Hippocampal formation (tissue), 2 donors: ENCODE results near the gene TBC1D3I.
"Not testable (repeated sequence)": the region's sequence is repeated elsewhere in the genome, so short reads cannot be mapped to it uniquely, and the experiment has no call there.

Experiments used
- DNase-seq, 2 donors: peaks; one replicate each; lab custom pipeline; 2025; lab: John Stamatoyannopoulos, UW

The TBC1D3I gene

DNA sequence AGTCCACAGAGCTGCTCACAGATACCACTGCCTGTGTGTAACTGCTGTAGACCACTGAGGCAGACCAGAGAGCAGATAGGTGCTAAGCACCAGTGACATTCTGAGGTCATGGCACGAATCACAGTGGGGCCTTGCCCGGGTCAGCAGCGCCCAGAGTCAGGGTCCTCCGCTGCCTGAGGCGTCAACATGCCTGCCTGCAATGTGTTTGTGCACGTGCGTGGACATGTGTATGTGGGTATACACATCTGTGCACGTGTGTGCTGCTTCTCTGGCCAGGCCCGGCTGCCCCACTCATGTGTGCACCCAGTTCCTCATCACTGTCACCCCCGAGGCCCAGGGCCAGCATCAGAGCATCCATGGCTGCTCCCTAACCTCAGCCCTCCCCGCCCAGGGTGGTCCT is at the start of gene TBC1D3I:
TSS of gene TBC1D3I (minus strand) at position 101 of the 400 bp plus-strand sequence. CDS start 1,585 bp downstream, outside the sequence.
- DNase-seq, result not testable (repeated sequence)

DNA sequence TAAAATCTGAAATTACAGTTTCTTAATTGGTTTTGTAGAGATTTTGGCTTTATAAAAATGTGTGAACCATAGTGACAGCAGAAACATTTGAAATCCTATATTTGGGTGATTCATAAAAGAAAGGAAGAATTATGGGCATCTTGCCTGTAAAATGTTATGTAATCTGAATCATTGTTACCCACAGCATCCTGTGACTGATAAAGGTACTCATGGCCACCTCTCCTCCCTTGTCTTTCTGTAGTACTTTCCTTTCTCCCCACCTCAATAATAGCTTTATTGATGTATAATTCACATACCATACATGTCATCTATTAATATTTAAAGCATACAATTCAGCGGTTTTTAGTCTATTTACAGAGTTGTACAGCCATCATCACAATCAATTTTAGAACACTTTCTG is 30.8 kb upstream of the TBC1D3I start:
- not testable (repeated sequence) for DNase-seq

DNA sequence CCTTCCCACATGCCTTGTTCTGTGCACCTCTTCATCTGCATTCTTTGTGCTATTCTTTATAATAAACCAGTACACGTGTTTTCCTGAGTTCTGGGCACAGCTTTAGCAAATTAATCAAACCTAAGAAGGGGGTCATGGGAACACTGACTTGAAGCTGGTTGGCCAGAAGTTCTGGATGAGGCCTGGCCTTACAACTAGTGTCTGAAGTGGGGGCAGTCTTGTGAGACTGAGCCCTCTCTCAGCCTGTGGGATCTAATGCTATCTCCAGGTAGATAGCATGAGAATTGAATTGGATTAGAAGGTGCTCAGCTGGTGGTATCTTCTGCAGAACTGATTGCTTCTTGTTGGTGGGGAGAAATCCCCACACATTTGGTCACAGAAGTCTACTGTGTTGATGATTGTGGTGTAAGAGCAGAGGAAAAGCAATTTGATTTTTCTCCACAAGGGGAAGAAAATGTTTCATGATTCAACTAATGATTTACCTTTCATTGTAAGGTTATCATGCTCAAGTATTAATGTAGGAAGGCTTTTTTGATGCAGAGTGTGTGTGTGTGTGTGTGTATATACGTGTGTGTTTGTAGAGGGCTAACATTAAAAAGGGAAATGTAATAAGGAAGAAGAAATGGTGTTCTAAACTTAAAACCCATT is 25.7 kb upstream of the TBC1D3I start:
- not testable (repeated sequence) for DNase-seq

DNA sequence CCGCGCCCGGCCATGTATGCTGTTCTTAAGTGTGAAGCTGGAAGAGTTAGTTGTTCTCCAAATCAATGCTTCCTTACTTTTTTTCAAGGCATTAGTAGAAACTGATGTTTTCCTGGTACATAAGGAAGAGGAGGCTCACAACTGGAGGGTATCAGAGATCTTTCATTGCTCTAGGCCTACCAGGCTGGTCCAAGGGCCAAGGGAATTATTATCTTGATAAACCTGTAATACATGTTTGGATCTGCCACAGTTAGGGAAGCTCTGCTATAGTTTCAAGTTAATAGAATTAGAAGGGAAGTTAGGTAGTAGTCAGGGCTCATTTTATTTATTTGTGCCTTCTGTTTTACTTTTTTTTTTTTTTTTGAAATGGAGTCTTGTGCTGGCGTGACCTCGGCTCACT is 19.8 kb upstream of the TBC1D3I start:
- DNase-seq, result not testable (repeated sequence)

DNA sequence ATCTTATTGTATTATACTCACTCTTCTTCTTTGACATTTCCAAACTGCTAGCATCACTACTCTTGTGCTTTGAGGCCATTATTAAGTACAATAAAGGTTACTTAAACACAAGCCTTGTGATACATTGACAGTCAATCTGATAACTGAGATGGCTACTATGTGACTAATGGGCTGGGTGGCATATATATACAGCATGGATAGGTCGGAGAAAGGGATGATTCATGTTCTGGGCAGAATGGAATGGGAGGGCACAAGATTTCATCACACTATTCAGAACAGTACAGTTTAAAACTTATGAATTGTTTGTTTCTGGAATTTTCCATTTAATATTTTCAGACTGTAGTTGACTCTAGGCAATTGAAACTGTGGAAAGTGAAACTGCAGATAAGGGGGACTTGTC is 18.9 kb upstream of the TBC1D3I start:
- DNase-seq, result not testable (repeated sequence)

DNA sequence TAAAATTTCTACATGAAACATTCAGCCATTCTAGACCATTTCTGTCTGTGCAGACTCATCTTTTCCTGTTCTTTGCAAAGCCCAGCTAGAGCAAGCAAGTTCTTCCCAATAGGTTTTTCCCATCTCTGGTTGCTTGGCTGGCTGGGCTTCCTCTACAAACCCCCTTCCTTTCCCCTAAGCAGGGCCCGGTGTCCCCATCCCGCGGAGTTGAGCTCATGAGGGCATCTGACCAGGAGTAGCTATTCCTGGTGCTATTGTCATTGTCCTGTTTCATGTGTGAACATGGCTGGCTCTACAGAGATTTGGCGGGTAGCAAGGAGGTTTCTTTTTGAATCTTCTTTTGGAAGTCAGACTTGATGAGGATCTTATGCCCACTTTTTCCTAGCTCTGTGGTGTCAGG is 22.3 kb downstream of the TBC1D3I start:
- not testable (repeated sequence) for DNase-seq

DNA sequence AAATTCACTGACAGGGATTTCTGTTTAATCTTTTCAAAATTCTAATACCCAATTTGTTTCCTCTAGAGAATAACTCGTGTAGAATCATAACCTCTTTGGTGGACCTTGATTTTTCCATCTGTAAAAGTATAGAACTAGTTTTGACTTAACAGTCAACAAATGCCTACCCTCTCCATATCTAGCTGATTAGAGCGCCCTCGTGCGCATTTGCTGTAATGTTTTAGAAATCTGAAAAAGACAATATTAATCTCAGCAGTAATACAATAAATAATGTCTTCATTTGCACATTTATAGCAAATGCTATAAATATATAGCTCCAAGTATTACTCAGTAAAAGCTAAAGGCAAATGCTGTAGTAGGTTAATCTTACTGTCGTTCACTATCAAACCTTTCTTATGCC is 34.7 kb downstream of the TBC1D3I start:
- not testable (repeated sequence) for DNase-seq

DNA sequence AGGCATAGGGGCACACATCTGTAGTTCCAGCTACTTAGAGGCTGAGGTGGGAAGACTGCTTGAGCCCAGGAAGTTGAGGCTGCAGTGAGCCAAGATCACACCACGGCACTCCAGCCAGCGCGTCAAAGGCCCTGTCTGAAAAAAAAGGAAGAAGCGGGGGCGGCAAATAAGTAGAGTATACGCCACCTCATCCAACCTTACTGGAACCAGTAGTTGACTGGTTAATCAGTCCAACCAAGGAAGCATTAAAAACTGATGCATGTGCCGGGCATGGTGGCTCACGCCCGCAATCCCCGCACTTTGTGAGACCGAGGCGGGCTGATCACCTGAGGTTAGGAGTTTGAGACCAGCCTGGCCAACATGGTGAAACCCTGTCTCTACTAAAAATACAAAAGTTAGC is 41.4 kb downstream of the TBC1D3I start:
- not testable (repeated sequence) for DNase-seq

DNA sequence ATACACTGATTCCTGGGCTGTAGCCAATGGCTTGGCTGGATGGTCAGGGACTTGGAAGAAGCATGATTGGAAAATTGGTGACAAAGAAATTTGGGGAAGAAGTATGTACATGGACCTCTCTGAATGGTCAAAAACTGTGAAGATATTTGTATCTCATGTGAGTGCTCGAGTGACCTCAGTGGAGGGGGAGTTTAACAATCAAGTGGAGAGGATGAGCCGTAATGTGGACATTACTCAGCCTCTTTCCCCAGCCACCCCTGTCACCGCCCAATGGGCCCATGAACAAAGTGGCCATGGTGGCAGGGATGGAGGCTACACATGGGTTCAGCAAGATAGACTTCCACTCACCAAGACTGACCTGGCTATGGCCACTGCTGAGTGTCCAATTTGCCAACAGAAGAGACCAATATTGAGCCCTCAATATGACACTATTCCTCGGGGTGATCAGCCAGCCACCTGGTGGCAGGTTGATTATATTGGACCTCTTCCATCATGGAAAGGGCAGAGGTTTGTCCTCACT is 42.7 kb downstream of the TBC1D3I start:
- not testable (repeated sequence) for DNase-seq

DNA sequence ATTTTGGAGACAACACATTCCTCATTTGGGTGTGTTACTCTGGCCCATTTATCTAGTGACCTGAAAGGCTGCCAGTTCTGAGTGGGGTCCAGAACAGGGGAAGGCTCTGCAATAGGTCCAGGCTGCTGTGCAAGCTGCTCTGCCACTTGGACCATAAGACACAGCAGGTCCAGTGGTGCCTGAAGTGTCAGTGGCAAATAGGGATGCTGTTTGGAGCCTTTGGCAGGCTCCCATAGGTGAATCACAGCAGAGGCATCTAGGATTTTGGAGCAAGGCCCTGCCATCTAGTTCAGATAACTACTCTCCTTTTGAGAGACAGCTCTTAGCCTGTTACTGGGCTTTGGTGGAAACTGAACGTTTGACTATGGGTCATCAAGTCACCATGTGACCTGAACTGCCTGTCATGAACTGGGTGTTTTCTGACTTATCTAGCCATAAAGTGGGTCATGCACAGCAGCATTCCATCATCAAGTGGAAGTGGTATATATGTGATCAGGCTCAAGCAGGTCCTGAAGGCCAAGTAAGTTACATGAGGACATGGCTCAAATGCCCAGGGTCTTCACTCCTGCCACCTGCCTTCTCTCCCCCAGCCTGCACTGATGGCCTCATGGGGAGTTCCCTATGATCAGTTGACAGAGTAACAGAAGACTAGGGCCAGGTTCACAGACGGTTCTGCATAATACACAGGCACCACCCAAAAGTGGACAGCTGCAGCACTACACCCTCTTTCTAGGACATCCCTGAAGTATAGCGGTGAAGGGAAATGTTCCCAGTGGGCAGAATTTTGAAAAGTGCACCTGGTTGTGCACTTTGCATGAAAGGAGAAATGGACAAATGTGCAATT is 43.4 kb downstream of the TBC1D3I start:
- not testable (repeated sequence) for DNase-seq

DNA sequence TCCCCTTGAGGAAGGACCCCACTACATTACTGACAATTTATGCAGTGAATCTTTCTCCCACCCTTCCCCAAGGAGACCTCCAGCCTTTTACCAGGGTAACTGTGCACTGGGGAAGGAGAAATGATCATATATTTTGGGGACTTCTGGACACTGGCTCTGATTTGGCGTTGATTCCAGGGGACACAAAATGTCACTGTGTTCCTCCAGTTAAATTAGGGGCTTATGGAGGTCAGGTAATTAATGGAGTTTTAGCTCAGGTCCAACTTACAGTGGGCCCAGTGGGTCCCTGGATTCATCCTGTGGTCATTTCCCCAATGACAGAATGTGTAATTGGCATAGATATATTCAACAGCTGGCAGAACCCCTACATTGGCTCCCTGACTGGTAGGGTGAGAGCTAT is 44.8 kb downstream of the TBC1D3I start:
- not testable (repeated sequence) for DNase-seq

DNA sequence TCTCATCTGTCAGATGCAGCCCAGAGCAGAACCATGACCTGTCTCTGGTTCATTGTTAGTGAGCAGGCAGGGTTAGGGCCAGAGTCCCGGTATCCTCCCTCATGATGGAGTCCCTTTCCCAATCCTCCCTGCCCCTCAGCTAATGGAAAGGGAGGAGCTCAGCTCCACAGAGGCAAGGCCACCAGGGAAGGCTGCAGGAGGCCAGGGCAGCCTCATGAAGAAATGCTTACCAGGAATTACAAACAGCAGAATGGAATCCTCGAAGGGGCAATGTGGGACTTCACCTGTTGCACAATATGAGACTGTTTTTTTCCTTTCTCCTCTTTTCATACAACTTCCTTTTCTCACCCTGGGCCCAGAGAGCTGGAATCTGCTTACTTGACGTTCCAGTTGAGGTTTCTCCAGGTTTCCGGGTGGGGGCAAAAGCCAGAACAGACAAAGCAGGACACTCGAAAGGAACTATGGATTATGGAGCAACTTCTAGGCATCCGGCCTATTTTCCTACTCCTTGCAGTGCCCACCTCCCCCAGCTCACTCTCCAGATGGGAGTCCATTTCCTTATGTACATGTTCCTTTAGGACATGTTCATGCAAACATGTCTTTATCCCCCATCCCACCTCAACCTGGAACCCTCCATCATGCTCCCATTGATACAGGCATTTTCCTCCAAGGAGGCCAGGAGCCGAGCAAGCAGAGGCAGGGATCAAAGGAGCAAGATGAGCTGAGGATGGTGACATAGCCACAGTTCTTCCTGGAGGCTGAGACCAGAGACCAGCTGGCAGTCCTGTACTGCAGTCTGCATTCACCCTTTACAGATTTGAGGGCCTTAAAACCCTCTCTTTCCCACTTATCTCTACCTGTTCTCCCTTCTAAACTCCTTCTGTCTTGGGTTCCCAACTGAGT is 48.7 kb downstream of the TBC1D3I start:
- DNase-seq, result not testable (repeated sequence)

DNA sequence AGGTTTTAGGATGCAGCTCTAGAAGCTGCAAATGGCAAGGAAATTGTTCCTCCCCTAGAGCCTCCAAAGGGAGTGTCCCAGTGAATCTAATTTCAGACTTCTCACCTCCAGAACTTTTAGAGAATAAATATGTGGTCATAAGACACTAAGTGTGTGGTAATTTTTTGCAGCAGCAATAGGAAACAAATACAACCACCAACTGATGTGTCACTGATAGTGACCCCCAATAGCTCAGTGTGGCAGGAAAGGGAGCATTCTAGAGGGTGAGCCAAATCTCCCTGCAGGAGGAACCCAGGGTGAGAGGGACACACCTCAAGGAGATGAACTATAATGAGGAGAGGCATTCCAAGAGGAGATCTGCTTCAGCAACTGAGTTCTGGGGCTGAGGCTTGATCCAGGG is 49.5 kb downstream of the TBC1D3I start:
- no peak for DNase-seq

DNA sequence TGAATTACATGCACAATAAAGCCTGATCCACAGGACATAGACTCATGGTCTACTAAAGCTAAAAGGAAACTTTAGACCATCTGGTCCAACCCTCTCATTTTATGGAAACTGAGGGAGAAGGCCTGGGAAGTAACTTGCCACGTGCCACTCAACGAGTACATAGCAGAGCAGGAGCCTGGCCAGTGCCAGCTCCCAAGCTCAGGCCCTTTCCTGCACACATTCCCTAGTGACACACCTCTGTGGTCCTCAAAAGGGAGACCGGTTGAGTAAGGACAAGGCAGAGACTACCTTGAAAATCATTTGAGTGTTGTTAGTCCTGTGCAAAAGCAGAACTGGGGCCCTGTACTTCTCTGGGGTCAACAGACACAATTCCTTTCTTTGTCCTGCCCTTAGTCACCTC is 50.7 kb downstream of the TBC1D3I start:
- DNase-seq, result no peak

DNA sequence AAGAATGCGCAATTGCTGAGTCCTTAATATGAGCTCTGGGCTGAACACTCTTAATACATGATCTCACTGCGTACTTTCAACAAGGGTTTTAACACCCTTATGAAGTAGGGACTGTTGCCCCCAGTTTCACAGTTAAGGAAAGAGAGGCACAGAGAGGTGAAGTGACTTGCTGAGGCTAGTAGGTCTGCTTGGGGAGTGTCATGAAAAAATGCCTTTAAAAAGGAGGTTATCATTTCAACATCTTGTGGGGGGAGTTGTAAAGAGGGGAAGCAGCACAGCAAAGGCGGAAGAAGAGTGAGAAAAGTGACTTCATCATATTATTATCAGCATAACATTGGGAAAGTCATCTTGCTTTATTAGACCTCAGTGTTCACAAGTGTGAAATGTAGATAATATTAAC is 51.4 kb downstream of the TBC1D3I start:
- DNase-seq, result no peak

DNA sequence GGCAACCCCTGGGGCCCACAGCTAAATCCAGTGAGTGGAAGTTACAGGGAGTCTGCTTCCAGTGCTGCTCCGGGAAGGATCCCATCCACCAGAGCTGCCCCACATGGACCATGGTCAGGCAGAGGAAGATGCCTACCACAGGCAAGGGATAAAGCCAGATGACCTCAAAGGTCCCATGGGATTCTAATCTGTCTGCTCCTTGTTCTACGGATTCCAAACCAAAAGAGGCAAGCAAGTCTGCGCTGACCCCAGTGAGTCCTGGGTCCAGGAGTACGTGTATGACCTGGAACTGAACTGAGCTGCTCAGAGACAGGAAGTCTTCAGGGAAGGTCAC is 52.1 kb downstream of the TBC1D3I start:
- DNase-seq, result no peak

DNA sequence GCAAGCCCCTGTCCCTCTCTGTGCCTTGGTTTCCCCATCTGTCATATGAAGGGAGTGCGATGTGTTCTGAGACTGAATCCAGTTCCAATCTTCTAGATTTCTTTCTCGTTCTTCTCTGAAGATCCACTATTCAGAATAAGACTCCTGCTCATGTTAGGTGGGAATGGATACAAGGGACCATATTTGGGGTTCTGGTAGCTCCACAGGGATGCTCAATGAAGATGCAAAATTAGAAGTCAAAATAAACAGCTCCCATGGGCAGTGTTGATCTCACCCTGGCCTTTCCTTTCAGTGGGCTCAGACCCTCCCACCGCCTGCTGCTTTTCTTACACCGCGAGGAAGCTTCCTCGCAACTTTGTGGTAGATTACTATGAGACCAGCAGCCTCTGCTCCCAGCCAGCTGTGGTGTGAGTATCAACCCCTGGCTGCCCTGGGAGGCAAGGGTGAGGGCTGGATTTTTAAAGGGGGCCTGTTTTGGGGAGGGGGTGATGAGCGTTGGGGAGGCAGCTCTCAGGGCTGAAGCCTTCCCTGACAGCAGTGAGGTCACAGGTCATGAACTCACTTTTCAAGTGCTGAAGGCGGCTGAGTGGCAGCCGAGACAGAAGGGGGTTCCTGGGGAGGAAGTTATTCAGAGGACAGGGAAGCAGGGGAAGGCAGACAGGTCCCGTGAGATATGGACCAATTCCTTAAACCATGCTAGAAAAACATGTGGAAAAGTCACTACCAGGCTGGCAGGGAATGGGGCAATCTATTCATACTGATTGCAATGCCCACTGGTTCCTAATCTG is 52.7 kb downstream of the TBC1D3I start:
- DNase-seq, result not testable (repeated sequence)

DNA sequence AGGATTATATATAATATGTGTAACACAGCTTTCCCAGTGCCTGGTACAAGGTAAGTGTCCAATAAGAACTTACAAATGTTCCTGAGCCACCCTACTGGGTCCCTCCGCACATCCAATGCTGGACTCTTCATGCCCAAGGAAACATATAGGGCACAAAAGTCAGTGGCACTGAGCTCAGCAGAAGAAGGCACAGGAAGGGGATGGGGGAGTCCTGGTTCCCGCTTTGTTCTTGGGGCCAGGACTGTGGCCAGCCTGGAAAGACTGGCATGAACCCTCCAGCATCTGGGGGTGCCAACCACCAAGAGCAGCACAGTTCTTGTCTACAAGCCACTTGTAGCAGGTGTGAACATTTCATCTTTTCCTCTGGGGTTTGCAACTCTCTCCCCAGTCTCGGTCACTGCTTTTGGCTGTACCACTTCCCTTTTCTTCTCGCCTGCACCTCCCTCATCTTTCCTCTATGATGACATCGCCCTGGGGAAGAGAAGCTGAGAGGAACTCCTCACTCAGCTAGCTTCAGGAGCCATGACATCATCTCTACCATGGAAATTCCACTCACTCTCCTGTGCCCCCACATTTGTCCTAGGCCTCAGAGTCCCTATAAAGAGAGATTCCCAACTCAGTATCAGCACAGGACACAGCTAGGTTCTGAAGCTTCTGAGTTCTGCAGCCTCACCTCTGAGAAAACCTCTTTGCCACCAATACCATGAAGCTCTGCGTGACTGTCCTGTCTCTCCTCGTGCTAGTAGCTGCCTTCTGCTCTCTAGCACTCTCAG is 53.7 kb downstream of the TBC1D3I start, which contains the start of gene CCL4L2:
TSS of gene CCL4L2 (plus strand) at position 625 of the 773 bp plus-strand sequence.
- DNase-seq, result not testable (repeated sequence)

DNA sequence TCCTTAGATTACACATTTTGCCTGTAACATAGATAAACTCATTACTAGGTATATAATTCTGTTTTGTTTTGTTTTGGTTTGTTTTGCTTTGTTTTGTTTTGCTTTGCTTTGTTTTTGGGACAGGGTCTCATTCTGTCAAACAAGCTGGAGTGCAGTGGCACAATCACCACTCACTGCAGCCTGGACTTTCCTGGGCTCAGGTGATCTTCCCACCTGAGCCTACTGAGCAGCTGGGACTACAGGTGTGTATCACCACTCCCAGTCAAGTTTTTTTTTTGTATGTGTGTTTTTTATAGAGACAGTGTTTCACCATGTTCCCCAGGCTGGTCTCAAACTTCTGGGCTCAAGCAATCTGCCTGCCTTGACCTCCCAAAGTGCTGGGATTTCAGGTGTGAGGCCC is 54.8 kb downstream of the TBC1D3I start:
- no peak for DNase-seq

DNA sequence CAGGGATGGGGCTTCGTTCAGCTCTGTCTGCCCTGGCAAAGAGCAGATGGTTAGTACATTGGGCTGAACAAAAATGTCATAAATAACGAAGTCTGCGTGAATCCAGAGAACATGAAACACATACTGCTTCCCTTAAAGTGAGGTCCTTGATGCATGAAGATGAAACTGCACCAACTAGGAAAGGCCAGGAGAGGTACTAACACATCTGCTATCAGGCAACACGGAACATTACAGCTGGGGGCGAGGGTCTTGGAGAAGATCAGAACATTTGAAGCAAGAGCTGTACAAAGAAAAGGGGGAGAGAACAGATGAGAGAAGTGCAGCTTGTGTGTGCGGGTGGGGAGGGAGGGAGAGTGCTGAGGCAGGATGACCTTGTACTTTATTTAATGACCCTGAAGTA is 57.0 kb downstream of the TBC1D3I start:
- not testable (repeated sequence) for DNase-seq
